Dedifferentiated amniotic fluid mesenchymal stem cell (primary cell): ENCODE measurements around the gene ZMAT5.

Experiments used
- DNase-seq: peaks from one replicate; pipeline ENCODE4 v3.0.0-alpha.2; 2016; ENCODE audit errors: extremely low spot score

Gene ZMAT5

GRCh38 chr22:29707471-29707870, 59.3 kb downstream of the ZMAT5 start:
- no peak for DNase-seq

- no peak for DNase-seq
Observed at GRCh38 chr22:29707010-29707409, 59.8 kb downstream of the ZMAT5 start.

GRCh38 chr22:29706486-29706885, 60.3 kb downstream of the ZMAT5 start:
- no peak for DNase-seq

GRCh38 chr22:29705651-29706050, 61.2 kb downstream of the ZMAT5 start:
- no peak for DNase-seq

DNA sequence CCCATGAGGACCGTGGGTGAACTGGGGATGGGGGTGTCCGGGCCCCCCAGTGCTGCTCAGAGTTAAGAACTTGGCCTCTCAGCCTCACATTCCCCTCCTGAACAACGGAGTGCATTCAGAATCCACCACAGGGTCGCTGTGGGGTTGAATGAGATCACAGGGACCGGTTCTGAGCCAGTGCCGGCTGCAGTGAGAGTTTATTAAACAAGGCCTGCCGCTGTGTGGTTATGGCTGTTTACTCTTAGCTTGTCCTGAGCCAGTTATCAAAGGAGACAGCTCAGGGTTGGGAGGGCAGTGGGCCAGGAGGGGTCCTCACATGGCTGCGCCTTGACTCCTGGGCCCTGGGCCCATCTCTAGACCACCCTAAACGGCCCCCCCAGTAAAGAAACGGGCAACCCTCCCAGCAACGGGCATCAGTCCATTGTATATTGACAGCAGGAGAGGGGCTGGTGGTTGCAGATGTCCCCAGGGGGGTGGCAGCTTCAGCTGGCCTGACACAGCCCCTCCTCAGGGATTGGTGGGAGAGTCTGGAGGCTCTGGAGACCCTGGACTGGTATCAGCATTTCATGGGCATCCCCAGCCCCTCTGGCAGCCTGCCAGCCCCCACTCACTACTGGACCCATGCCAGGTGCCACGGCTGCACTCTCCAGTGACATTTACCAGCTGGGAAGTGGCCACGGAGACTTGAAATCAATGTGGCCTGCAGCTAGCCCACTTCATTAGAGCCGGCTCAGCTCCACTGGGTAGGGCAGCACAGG, 62.1 kb downstream of the ZMAT5 start:
- DNase-seq = no peak

DNA sequence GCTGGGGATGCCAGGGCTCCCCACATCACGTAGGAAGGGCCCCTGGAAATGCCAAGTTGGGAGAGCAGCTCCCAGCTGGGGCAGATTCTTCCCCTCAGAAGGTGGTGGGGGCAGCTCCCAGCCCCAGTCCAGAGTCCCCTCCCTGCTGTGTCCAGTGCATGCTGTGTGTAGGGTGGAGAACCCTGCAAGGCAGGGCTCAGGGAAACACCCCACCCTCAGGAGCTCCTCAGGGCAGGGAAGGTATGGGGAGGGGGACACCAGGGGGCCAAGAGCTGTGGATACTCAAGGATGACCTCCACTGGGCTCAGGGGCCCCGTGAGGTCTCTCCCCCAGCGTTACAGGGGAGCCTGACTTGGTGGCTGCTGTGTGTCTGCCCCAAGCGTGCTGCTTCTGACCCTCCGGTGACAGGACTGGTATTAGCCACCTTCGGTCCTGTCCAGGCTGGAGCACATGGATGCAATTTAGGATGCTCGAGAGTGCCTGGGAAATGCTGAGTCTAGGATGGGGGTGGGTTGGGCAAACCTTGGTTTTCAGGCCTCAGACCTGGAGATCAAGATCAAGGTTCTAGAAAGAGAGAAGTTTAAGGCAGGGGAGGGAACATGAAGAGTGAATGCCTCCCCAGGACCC, 63.1 kb downstream of the ZMAT5 start:
- DNase-seq = no peak

DNA sequence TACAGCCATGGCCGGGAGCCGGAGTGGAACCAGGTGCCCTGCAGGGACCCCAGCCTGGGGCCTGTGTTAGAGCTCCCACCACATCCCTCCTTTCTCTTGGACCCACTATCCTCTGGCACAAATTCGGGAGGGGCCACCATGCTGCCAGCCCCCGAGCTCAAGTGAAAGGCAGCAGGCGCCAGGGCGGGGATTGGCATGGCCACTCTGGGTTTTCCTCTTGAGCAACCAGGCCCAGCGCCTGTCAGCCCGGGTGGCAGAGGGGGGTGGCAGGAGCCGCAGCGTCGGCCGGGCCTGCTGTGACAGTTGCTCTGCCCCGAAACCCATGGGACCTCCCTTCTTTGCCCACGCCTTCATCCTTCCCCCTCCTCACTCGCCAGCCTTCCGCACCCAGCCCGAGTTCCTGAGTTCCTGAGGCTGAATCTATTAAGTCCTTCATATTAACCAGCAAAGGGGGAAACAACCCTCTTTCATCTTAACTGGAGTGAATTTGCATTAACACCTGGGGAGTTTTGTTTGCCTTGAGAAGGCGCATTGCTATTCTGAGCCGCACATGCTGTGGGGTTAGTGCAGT, 63.8 kb downstream of the ZMAT5 start:
- DNase-seq = no peak

DNA sequence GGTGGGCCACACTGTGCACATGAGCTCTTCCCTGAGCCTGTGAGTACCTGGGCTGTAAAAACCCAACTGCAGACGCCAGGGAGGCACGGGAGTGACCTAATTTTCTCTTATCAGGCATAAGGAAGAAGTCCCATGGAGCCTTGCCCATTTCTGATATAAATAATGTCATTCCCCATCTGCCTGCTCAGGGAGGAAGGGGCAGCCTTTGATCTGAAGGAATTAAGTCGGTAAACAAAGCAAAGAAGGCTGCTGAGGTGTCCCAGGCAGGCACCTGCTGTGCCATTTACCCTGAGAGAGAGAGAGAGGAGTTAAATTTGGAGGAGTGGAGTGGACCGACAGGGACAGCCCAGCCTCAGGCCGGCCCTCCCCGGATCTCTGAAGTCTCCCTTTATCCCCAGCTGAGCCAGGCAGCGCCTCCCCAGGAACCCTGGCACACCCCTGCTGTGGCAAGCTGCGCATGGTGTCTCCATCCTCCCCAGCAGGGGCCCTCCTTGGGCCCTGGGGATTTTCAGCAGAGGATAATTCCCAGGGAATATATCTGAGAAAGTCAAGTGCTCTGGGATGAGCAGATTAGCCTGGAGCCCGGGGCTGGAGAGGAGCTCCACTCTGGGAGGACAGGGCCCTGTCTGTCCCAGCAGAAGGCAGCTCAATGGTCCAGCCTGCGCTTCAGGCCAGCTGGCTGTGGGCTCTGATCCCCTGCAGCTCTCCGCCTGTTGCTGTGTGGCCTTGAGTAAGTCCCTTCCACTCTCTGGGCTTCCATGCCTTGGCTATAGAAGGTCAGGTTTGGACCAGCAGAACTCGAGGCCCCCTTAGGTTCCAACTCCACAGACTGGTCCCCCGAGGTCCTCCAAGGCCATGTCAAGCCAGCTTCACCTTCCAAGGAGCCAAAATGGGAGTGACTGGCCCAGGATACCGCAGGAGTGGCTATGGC, 64.5 kb downstream of the ZMAT5 start:
- no peak for DNase-seq

- no peak for DNase-seq
Observed at GRCh38 chr22:29701155-29701999, 65.4 kb downstream of the ZMAT5 start.

DNA sequence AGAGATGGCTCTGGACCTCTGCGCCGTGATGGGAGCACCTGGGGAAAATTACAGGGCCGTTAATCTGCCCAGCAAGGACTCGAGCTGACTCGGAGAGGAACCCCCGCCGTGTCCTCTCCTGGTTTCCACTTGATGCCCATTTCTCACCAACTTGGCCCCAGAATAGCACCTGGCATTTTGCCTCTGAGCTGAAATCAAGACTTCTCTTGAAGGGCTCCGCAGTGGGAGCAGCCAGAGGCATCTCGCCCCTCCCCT, 66.0 kb downstream of the ZMAT5 start:
- DNase-seq = no peak

DNA sequence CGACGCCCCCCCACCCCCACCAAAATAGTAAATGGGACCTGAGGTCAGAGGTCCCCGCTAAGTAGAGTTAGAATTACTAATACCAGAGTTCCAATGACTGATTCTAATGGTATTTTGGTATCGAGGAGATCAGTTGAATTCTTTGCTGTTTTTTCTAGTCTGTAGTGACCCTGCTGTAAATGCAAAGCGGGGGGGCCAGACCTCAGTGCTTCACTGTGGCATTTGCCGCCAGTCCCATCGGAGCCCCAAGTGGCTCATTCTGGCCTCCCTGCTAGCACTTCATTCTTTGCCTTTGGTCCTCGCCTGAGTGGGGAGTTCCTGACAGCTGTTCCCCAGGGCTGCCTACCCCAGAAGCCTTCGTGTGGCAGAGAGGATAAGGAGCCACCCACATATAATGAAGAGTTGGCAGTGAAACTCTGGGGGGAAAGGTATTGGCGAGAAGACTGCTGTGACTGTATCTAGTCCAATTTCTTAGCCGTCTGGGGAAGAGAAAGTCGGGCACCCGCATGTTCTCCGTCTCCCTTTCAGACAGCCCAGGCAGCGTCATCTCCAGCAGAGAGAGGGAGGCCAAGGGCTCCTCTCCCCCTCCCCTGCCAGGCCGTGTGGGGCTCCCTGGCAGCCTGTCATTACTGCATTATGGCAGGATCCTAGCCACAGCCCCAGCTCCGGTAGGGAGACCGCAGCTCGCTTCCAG, 66.5 kb downstream of the ZMAT5 start:
- DNase-seq = no peak

- no peak for DNase-seq
Observed at GRCh38 chr22:29697853-29698598, 68.8 kb downstream of the ZMAT5 start.

DNA sequence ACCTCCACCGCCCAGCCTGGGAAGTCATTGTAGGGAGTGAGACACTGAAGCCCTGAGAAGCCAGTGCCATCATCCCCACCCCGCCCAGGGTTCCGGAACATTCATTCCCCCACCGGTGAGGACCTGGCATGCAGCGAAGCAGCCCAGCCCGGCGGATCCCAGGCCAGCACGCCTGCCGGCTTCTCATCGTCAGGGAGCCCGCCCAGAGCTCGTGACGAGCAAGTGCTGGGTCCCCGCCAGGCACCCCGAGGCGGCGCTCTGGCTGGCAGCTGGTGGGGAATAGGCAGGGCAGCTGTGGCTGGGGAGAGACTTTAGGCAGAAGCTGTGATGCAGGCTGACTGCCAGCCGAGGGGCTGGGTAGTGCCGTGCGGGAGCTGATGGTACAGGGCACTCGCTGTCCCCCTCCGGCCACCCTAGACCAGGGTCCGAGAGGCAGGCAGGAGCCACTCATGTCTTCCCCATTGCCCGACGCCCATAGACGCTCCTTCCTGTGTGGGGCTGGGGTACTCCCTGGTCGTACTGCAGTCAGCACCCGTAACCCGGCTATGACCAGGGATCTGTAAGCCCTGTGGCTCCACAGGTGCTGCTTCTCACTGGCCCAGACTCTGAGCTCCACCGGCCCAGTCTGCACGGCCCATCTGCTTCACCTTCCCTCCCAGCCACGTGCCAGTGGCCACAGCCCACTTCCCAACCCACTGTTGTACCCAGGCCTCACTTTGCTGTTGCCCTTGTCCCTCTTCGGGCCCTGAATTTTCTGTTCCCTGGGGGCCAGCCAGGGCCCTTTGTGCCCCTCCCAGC, 71.5 kb downstream of the ZMAT5 start:
- DNase-seq = no peak

DNA sequence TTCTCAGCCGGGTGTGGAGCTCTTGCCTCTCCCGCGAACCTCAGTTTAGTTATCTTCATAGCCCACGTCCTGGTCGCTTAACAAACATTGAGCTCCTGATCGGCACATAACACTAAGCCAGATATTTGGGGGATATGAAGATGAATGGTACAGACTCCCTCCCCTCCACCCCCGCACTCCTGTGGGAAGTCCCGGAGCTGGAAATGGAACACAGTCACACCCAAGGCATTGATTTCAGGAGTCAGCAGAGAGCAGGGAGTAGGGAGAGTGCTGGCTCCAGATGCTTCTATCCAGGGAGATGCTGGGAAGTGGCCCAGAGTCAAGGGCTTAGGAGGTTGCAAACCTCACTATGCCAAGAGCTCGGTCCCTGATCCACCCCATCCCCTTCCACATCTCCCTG, 73.1 kb downstream of the ZMAT5 start:
- DNase-seq = no peak

DNA sequence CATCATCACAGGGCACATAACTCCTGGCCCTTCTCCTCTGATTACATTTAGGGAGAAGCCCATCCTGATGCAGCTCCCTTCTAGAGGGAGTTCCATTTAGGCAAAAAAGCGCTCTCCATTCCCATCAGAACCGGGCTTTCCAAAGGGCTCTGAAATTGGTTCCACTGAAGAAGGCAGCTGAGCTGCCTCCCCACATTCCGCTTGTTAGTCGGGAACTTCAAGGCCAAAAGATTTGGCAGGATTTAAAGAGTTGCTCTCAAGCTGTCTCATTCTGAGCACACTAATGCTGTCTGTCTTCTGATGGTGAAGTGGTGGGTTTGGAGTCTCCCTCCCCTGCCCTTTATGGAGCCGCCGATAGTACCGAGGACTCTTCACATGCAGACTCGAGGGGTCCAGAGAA, 73.6 kb downstream of the ZMAT5 start:
- no peak for DNase-seq

- no peak for DNase-seq
Observed at GRCh38 chr22:29692327-29692640, 74.5 kb downstream of the ZMAT5 start.

DNA sequence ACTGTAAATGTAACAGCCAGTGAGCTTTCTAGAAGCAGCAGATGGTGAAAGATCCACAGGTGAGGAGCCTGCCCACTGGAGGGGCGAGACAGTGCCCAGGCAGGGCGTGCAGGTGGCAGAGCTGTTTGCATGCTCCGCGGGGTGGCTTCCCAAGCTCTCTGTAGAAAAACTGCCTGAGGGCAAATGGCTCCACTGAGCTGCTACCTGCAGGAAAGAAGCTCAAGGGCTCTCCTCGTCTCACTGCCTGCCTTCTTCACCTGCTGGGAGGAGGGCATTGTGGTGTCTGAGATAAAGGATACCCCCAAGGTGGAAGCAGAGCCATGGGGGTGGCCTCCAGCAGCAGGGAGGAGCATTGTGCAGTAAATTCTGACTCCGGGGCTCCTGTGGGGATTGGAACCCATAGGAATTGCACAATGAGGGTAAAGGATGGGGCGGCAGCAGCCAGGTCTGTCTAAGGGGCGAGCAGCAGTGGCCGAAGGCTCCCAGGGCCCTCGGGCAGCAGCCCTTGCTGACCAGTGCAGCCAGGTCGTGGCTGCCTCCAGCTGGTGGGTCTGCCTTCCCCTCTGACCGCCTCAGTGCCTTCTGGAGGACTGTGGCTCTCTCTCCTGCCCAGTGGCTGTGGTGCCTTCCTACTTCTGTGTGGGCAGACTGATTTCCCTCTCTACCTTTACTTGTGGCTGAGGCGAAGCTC, 75.0 kb downstream of the ZMAT5 start:
- no peak for DNase-seq

GRCh38 chr22:29690476-29690875, 76.3 kb downstream of the ZMAT5 start:
- DNase-seq = no peak

DNA sequence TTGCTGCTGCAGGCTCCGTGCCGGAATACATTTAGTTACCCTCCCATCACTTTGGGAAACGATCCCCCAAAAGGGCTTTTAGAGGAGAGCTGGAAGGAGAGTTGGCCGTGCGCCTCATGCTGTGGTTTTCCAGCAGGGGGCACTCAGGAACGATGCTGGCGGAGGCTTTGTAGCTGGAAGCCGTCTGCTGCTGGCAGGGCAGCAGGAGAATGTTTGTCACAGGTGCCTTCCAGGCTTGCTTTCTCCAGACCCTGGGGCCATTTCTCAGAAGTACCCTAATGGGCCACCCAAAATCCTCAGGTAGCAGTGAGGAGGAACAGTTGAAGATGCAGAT, 77.0 kb downstream of the ZMAT5 start:
- DNase-seq = no peak
